IPS-20b (cell line): ENCODE results near the gene VSIG4.

Experiments
- H3K27ac ChIP-seq: one replicate; pipeline ENCODE4 v1.5.1; 2013; ENCODE audit warnings: low read length
- H3K27me3 ChIP-seq: 2 replicates; pipeline ENCODE4 v1.6.1; 2013; ENCODE audit warnings: mild to moderate bottlenecking, low read length, inconsistent platforms; ENCODE audit not compliant: insufficient read depth
- H3K36me3 ChIP-seq: 2 replicates; pipeline ENCODE4 v1.6.1; 2013; ENCODE audit warnings: low read depth, mild to moderate bottlenecking, inconsistent platforms, low read length, moderate library complexity; ENCODE audit not compliant: insufficient read depth
- H3K4me1 ChIP-seq: 2 replicates; pipeline ENCODE4 v1.6.1; 2013; ENCODE audit warnings: mild to moderate bottlenecking, control low read depth, inconsistent platforms, low read length, moderate library complexity; ENCODE audit not compliant: insufficient read depth
- H3K4me3 ChIP-seq: 2 replicates; pipeline ENCODE4 v1.5.1; 2013; ENCODE audit warnings: mild to moderate bottlenecking, low read length, inconsistent platforms
- H3K9ac ChIP-seq: 2 replicates; pipeline ENCODE4 v1.6.1; 2013; ENCODE audit warnings: low read depth, mild to moderate bottlenecking, inconsistent platforms, low read length, moderate library complexity
- H3K9me3 ChIP-seq: 2 replicates; pipeline ENCODE4 v1.6.1; 2013; ENCODE audit warnings: mild to moderate bottlenecking, low read depth, low read length, inconsistent platforms; ENCODE audit not compliant: insufficient read depth

Gene VSIG4

DNA sequence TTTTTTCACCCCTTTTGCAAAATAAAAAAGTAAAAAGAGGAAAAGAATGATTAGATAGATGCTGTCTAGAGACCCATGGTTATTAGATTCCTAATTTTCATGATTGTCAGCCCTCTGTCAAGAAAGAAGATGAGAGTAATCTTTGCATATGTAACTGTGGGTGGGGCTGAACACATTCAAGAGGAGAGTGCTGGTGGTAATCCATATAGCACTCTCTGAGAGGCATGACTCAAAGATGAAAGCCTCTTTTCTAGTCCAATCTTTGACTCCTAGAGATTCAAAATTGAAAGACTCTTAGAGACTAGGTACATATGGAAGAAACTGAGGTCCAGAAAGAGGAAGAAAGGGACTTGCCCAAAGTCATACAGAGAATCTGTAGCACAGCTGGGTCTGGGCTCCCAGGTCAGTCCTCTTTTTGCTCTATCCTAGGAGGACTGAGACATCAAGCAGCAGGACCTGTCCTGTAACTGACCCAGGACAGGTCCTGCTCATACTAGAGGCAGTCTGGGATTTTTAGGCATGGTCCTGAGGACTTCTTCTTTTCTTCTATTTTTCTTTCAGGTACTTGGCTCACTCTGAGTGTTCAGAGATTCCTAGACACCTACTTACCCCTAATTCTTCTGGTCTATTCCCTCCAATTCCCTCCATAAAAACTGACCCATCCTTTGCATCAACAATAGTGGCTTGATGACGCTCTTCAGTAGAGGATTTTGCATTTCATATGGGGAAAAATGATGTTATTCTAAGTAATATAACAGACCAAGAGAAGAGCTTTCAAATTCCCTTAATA is 23.8 kb downstream of the VSIG4 start:
- Histone ChIP-seq H3K9me3 (no peaks in the 10 kb centered on the region), H3K27me3 (no peaks in the 10 kb centered on the region), H3K9ac (no peak overlapping the region), H3K4me3 (no peak overlapping the region), H3K36me3 (no peaks in the 10 kb centered on the region), H3K27ac (no peak overlapping the region), H3K4me1 (no peaks in the 10 kb centered on the region)

DNA sequence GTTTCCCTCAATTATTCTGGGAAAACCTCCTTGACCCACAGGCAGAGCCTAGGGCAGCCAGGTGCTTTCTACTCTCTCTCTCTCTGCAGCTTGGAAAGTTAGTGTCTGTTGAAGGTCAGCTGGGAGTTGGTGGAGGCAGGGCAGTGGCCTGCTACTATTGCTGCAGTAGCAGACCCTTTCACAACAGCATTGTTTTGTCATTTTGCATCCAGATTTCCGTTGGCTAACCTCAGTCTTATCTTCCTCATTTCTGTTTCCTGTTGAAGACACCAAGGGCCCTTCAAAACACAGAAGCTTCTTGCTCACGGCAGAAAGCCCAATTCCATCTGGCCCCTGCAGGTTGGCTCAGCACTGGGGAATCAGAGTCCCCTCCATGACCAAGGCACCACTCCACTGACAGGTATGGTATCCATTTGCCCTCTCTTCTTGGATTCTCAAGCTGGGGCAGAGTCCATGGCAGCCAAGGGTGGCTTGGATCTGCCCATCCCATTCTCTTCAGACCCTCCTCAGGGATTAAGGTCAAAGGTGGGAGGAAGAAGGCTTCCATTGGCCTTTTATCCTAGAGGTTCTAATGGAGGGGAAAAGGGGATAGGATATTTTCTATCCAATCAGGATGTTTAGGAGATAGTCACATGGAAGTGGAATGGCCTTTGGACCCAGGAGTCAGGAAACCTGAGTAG is 24.6 kb downstream of the VSIG4 start:
- no peaks in the 10 kb centered on the region for H3K9me3 ChIP-seq
- H3K4me3 ChIP-seq, result no peak overlapping the region
- no peak overlapping the region for H3K27ac ChIP-seq
- H3K27me3 ChIP-seq, result no peaks in the 10 kb centered on the region
- no peak overlapping the region for H3K9ac ChIP-seq
- H3K36me3 ChIP-seq, result no peaks in the 10 kb centered on the region
- H3K4me1 ChIP-seq, result no peaks in the 10 kb centered on the region

DNA sequence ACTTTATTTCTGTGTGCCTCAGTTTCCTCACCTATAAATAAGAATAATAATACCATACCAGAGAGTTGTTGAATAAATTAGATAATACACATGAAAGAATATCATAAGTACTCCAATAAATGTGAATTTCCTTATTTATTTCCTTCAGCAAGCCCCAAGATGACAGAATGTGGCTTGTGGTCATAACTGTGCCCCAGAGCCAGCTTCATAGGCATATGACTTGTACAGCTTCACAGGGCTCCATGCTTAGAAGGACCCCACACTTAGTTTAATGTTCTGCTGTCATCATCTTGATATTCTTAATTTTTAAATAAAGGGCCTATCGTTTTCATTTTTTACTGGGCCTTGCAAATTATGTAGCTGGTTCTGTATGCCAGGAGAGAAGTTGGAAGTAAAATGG is 25.3 kb downstream of the VSIG4 start:
- H3K4me3 ChIP-seq, result no peak overlapping the region
- no peaks in the 10 kb centered on the region for H3K9me3 ChIP-seq
- H3K9ac ChIP-seq, result no peak overlapping the region
- no peaks in the 10 kb centered on the region for H3K4me1 ChIP-seq
- no peak overlapping the region for H3K27ac ChIP-seq
- no peaks in the 10 kb centered on the region for H3K27me3 ChIP-seq
- no peaks in the 10 kb centered on the region for H3K36me3 ChIP-seq

DNA sequence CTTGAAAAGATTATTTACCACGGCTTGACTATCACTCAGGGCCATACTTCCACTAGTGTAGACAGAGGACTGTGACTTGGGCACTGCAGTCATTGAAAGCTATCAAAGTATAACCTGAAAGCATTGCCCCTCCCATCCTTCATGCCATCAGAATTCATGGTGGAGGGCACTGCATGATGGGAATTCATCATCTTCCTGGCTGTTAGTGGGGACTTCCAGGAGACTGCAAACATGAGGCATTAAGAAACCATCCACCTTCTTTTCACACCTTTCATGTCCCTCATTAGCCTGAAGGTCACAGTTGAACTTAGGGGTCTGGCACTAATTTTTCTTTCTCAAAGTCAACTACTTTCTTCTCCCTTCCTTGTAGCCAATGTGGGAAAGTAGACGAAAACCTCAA is 25.8 kb downstream of the VSIG4 start:
- Histone ChIP-seq H3K27ac (no peak overlapping the region), H3K9me3 (no peaks in the 10 kb centered on the region), H3K4me3 (no peak overlapping the region), H3K27me3 (no peaks in the 10 kb centered on the region), H3K4me1 (no peaks in the 10 kb centered on the region), H3K9ac (no peak overlapping the region), H3K36me3 (no peaks in the 10 kb centered on the region)

DNA sequence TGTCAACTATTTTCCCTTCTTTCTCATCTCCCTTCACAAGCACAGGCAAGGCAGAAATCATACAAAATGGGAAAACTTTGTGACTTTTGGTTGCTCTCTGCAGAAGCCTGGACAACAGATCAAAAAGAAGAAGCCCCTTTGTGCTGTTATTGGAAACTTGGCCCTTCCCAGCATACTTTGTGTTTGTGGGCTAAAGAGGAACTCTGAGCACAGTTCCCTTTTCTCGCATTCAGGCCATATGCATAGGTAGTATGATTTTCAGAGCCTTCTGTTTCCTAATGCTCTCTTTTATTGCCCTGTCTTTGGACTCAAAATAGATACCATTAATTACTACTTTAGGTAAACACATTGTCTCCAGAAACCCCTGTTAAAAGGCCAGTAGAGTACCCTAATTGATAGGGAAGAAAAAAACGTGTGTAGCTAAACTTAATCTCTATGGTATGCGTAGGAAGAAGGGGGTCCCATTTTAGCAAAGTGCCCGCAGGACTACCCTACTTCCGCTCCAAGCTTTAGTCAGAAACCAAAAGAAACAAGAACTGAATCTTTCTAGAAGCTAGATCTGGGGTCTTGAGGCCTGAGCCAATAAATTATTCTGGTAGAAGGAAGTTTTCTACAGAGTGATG is 26.6 kb downstream of the VSIG4 start:
- H3K27me3 ChIP-seq, result no peaks in the 10 kb centered on the region
- no peak overlapping the region for H3K9ac ChIP-seq
- no peak overlapping the region for H3K27ac ChIP-seq
- no peak overlapping the region for H3K4me3 ChIP-seq
- no peaks in the 10 kb centered on the region for H3K36me3 ChIP-seq
- H3K4me1 ChIP-seq, result no peaks in the 10 kb centered on the region
- no peaks in the 10 kb centered on the region for H3K9me3 ChIP-seq

DNA sequence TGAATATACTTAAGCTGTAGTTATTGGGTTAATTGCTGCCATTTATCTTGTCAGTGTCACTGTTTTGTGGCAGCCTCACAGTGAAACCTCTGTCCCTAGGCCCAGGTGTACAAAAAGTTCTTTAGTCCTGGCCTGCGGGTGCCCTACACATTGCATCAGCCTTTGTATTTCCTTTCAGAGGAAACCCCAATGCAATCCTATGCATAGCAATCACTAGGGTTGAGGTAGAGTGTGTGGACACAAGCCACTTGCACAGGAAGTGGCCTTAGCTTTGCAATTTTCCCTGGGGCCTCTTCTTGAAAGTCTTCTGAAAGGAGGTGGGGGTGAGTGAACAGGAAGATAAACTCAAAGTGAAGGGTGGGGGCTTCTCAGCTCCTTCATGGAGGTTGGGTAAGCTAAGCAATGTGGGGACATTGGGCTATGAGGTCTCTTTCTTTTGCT is 27.8 kb downstream of the VSIG4 start:
- Histone ChIP-seq H3K9ac (no peak overlapping the region), H3K36me3 (no peaks in the 10 kb centered on the region), H3K4me3 (no peak overlapping the region), H3K9me3 (no peaks in the 10 kb centered on the region), H3K27me3 (no peaks in the 10 kb centered on the region), H3K4me1 (no peaks in the 10 kb centered on the region), H3K27ac (no peak overlapping the region)

DNA sequence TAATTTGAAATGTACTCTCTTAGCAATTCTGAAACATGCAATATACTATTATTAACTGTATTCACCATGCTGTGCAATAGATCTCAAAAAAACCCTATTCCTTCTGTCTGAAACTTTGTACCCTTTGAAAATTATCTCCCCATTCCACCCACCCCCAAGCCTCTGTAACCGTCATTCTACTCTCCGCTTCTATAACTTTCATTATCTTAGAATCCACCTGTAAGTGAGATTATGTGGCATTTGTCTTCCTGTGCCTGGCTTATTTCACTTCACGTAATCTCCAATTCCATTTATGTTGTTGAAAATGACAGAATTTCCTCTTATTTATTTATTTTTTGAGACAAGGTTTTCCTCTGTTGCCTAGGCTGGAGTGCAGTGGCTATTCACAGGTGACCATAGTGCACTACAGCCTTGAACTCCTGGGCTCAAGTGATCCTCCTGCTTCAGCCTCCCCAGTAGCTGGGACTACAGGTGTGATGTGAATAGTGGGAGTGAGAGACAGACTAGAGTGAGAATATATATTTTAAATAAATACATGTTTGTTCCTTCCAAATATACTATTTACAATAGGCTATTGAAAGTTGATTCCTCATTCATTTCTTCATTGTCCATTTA is 30.5 kb downstream of the VSIG4 start:
- Histone ChIP-seq H3K27me3 (no peaks in the 10 kb centered on the region), H3K27ac (no peak overlapping the region), H3K4me3 (no peak overlapping the region), H3K36me3 (no peaks in the 10 kb centered on the region), H3K9me3 (no peaks in the 10 kb centered on the region), H3K9ac (no peak overlapping the region), H3K4me1 (no peaks in the 10 kb centered on the region)

DNA sequence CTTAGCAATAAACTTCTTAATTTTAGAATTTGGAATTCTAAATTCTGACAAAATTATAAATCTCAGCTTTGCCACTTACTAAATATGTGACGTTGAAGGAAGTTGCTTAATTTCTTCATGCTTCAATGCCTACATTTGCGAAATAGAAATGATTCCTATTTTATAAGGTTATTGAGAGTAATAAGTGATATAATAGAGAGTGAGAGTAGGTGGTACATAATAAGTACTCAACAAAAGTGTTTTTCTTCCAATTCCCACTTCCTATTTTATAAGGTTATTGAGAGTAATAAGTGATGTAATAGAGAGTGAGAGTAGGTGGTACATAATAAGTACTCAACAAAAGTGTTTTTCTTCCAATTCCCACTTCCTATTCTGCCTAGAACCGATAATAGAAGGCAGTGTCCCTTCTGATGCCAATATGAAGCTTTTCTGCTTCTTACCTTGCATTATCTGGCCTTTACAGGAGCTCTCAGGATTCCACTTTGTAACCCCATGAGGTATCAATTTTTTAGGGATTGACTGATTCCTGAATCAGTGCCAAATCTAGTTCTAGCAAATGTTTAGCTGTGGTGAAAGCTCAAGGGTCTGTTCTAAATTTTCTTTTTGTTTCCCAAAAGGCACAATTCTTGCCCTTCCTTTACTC is 31.4 kb downstream of the VSIG4 start:
- no peaks in the 10 kb centered on the region for H3K27me3 ChIP-seq
- no peak overlapping the region for H3K27ac ChIP-seq
- H3K4me1 ChIP-seq, result no peaks in the 10 kb centered on the region
- H3K9ac ChIP-seq, result no peak overlapping the region
- no peaks in the 10 kb centered on the region for H3K36me3 ChIP-seq
- no peak overlapping the region for H3K4me3 ChIP-seq
- H3K9me3 ChIP-seq, result no peaks in the 10 kb centered on the region

DNA sequence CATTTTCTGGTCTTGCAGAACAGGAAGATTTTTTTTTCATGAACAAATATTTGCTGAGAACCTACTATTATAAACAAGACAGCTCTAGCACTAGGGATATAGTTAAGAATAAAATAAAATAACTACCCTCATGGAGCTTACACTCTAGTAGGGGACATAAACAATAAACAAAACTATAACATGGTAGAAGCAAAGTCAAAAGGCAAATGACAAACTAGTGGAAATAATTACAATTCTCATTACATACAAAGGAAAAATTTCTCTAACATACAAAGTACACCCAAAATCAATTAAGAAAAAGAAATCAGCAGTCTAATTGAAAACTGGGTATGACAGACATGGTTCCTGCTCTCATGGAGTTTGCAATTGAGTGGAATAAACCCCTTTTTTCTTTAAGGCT is 32.0 kb downstream of the VSIG4 start:
- Histone ChIP-seq H3K4me3 (no peak overlapping the region), H3K9ac (no peak overlapping the region), H3K36me3 (no peaks in the 10 kb centered on the region), H3K4me1 (no peaks in the 10 kb centered on the region), H3K27me3 (no peaks in the 10 kb centered on the region), H3K27ac (no peak overlapping the region), H3K9me3 (no peaks in the 10 kb centered on the region)

DNA sequence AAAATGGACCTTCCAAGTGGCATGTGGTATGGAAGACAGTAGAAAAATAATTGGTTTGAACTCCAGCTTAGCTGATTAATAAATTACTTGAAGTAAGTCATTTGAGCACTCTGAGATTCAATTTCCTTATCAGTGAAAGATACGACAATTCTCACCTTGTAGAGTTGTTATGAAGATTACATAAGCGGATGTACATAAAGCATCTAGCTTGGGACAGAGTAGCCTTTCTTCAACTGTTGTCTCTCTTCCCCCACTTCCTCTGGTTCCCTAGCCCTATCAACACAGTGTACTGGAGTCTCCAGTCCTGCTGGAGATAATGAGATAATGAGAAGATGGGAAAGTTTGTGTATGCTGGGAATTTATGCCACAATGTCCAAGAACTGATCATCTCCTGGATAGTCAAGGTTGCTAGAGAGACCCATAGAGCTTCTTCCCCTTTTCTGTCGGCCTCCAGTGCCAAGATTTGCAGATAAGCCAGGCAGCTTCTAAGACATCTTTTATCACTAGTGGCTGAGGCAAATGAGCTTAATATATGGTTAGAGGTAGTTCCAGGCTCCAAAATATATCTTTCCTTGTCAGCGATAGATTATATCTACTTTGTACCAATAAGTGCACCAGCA is 33.9 kb downstream of the VSIG4 start:
- Histone ChIP-seq H3K4me3 (no peak overlapping the region), H3K27ac (no peak overlapping the region), H3K36me3 (no peaks in the 10 kb centered on the region)

More for the DNA sequence above, 33.9 kb downstream of the VSIG4 start:
- no peaks in the 10 kb centered on the region for H3K4me1 ChIP-seq
- no peaks in the 10 kb centered on the region for H3K9me3 ChIP-seq
- no peaks in the 10 kb centered on the region for H3K27me3 ChIP-seq
- no peak overlapping the region for H3K9ac ChIP-seq
